HG02870 (cell line): Measurements from ENCODE around the gene RUFY4.
A peak's percentile ranks its signal among the peaks of the same experiment; 100 is the strongest.

Source experiments
- ATAC-seq: cut with Tn5 transposase; IDR thresholded peaks from one replicate; pipeline ENCODE4 v1.9.1; 2021; ENCODE audit warnings: mild to moderate bottlenecking, moderate library complexity; ENCODE audit not compliant: unreplicated experiment

RUFY4 gene

GRCh38 chr2:218068721-218069334, at the start of gene RUFY4:
RUFY4 (plus strand) TSS chr2:218069253; CDS start chr2:218070606, 1,353 bp downstream.
- ATAC-seq: peak; percentile 85

- ATAC-seq: no peak
Measured at GRCh38 chr2:218019411-218020060, 49.5 kb upstream of the RUFY4 start.

GRCh38 chr2:218020281-218020680, 48.8 kb upstream of the RUFY4 start:
- no peak for ATAC-seq

DNA sequence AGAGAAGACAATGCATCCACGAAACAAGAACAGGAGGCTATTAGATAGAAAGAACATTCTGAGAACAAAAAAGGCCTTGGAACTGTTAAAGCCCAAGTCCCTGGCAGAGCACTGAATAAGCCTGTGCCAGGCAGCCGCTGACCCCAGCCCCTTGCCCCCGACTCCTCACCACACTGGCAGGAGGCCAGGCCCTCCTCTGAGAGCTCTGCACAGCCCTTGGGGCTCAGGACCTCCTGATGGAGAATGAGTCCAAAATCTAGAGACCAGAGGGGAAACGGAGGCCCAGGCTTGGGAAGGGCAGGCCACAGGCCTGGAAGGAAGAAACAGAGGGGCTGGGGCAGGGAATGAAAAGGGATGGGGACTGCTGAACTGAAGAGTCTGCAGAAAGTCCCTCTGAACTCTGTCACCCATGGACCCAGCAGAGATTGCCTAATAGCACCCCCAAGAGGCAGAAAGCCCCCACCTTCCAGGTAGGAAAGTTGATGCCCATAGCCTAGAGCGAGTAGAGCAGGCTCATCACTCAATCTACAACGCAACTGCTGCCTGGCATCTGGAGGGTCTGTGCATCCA, 48.0 kb upstream of the RUFY4 start:
- ATAC-seq: no peak

GRCh38 chr2:218021536-218022071, 47.4 kb upstream of the RUFY4 start:
- no peak for ATAC-seq

DNA sequence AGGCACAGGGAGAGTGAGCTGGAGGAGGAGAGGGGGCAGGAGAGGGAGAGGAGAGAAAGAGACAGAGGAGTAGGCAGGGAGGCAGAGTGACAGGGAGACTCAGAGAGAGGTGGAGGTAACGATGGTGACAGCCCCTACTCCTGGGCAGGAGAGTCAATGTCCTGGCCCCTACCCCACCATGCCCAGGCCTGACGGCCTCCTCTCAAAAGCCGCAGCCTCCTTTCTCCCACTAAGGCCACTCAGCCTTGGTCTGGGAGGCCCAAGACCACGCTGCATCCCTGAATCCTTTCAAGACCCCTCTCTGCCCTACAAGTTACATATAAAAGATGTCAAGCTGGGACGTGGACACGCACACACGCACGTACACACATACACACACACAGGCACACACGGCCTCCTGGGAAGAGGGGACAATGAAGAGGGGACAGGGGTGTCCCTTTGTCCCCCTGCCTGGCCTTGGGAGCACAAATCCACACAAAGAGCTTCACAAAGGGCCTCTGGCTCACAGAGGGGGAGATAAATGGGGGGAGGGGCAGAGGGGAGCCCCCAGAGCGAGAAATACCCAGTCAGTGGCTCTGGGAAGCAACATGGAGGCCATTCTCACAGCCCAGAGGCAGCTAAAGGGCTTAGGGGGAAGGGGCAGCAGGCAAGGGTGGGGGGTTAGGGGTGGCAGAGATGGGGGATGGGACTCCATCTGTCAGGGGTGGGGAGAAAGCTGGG, 46.8 kb upstream of the RUFY4 start:
- ATAC-seq: no peak

- no peak for ATAC-seq
Measured at GRCh38 chr2:218022851-218023530, 46.1 kb upstream of the RUFY4 start.

GRCh38 chr2:218023636-218024035, 45.4 kb upstream of the RUFY4 start:
- ATAC-seq: no peak

GRCh38 chr2:218024336-218024735, 44.7 kb upstream of the RUFY4 start:
- ATAC-seq: no peak

DNA sequence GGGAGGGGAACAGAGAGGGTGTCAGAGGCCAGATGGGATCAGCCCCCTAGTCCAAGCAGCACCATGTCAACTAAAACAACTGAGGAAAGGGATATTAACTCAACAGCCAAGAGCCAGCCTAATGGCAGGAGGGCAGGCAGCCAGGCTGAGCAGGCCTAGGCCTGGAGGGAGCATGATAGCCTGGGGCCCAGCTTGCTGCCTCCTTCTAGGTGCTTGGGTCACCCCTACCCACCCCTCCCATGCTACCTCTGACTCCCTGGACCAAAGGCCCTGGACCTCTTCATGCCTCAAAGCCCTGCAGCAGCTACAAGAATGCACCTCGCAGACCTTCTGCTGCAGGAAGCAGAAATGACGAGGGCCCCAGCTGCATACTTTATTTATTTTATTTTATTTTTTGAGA, 44.2 kb upstream of the RUFY4 start:
- ATAC-seq: no peak

GRCh38 chr2:218026244-218026643, 42.8 kb upstream of the RUFY4 start:
- no peak for ATAC-seq

GRCh38 chr2:218026676-218027425, 42.2 kb upstream of the RUFY4 start:
- ATAC-seq: no peak

- no peak for ATAC-seq
Measured at GRCh38 chr2:218027426-218028188, 41.4 kb upstream of the RUFY4 start.

GRCh38 chr2:218028189-218028495, 40.9 kb upstream of the RUFY4 start:
- no peak for ATAC-seq

DNA sequence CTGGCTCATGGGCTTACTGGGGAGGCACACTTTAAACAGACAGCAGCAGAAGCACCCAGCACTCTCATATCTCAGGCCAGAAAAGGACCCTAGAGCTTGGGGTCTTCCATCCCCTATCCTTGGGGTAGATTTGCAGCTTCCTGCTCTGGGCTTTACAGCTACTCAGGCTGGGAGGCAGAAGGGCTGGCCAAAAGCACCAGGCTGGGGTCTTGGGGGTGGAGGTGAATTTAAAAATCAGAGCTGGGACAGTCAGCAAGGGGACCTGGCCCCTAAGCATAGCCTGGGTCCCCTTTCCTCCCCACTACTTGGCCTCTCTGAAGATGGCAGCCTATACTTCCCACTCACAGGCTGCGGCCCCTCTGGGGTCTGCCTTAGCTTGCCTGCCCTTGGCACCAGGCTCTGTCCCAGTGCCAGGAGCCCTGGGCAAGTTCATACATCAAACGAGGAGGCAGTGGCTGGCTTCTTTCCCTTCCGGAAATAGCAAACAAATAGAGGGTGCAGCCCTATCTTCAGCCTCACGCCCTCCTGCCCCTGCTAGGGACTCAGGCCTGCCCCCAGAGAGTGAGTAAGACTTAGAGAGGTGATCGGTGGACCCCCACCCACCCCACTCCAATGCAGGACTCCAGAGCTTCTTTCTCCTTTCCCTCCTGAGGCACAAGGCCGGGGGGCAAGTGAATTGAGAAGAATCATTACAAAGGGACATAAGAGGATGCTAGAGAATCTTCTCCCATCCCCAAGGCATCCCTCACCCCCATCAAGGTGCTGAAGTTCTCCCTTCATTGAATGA, 40.3 kb upstream of the RUFY4 start:
- ATAC-seq: no peak

DNA sequence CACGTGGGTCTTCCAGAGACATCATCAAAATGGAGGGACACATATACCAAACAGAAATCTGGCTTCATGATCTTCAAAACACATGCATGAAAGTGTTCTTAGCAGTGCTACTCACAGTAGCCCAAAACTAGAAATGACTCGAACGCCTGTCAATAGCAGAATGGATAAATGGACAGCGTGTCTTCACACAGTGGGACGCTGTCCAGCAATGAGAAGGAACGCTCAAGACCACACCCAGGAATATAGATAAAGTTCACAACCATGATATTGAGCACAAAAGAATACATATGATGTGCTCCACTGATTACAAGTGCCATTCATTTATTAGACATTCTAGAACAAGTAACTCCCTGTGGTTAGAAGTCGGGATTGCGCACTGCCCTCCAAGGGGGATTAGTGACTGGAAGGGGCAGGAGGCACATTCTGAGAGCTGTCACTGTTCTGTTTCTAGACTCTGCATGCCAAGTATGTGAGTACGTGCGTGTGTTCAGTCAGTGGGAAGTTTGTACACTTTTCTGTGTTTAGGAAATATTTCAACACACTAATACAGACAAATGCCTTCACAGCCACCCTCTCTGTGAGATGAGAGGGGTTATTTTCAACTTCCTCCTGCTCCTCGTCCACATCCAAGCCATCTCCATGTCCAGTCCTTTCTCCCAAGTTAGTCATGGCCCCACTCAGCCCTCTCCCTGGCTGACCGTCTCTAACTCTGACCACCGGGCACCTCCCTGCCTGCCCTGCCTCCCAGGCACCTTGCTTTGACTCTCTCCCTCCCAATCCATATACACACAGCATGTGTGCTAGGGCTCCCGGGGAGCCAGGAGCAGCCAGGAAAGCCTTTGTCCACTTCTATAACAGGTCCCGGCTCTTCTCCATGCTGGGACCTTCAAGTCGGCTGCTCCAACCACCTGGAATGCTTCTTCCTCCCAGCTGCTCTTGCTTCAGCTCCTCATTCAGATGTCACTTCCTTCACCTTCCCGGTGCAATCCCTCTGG, 39.4 kb upstream of the RUFY4 start:
- ATAC-seq: no peak

- no peak for ATAC-seq
Measured at GRCh38 chr2:218030409-218031195, 38.5 kb upstream of the RUFY4 start.
